NCI-H2029 (cell line): ENCODE data around the gene SHANK3.

ENCODE experiments used
- DNase-seq: peaks from one replicate; lab custom pipeline; 2025; lab: John Stamatoyannopoulos, UW

SHANK3 gene

DNA sequence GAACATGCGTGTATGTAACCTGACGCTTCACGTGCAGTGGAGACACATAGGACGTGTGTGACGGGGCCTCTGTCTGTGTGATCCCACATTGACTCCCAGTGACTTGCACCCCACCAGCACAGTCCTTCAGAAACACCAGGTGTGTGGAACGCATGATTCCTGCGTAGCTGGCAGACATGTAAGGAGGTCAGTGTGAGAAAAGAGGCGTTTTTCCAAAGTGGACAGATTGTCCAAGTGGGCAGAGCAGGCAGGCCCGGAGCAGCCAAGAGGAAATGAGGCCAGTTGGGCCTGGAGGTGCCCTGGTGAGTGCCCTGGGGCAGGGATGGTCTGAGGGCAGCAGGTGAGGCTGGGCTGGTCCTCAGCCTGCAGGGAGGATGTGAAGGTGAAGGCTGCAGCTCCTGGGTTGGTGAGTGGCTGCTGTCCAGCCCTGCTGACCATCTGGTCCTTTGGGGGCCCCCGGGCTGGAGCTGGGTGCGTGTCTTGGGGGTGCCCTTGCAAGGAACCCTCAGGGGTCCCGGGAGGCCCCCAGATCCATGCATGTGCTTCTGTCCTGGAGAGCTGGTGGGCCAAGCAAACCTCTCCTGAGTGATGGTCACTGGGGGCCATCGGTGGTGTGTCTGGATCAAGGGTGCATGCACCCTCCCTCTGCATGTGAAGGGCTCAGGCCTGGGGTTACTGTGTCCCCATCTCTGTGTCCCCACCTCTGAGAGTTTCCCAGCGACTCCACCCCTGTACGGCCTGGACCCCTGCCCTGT, 26.6 kb downstream of the SHANK3 start:
- DNase-seq: no peak

DNA sequence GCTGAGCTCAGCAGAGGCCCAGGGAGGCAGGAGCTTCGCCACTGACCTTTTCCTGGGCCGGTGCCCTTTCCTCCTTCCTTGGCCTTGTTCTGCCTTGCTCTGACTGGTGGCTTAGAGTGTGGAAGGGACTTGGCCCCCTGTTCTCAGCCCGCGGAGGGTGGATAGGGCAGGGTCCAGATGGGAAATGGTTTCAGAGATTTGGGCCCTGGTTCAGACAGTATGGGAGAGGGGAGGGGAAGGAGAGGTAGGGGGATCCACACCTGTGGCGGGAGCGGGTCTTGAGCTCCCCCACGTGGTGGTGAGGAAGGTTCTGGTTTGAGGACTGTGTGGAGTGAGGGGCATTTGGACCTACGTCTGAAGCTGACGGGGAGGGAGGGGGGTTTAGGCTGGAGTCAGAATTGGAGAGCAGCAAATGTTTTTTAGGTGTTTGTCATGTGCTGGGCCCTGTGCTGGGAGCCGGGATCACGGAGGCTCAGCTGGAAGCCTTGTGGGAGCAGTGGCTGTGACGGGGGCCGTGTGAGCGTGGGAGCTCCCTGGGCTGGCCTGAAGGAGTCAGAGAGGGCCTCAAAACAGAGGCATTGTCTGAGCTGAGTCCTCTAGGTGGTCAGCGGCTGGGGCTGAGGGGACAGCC, 27.2 kb downstream of the SHANK3 start:
- DNase-seq: no peak

DNA sequence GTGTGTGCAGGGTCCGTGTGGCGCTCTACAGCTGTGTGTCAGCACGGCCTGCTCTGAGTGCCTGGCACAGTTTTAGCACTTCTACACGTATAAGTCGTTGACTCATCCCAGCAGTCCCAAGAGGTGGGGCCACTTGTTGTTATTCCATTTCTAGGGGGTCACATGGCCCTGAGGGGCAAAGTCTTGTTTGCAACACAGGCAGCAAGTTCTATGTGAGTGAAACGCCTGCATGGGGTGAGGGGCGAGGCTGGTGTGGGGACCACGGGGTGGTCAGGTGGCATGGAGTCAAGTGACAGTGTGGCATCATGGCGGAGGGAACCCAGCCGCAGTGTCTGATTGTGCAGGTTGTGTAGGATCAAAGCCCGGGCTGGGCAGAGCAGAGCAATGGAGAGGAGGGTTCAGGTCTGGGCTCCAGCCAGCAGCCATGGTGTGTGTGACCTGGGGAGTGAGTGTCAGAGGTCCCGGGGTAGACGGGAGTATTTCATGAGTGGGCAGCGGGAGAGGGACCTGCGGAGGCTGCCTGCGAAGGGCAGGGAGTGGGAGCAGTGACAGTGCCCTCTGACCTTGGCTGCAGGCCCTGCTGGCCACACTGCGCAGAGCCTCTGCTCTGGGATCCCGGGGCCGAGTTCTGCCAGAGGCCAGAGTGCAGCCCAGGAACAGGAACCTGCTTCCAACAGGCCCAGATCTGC, 27.9 kb downstream of the SHANK3 start:
- no peak for DNase-seq

DNA sequence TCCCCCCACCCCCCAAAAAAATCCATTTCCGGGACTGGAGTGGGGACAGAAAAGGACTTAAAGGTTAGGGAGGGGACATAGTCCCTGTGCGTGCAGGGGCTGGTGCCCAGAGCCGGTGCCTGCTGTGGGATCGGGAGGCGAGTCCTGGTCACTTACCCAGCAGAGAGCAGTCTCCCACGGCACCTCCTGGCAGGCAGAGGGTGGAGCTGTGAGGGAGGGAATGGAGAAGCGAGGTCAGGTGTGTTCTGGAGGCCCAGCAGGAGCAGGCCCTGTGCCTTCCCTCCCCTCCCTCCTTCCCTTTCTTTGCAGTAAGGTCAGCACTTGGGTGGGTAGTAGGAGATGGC, 28.4 kb downstream of the SHANK3 start:
- no peak for DNase-seq

DNA sequence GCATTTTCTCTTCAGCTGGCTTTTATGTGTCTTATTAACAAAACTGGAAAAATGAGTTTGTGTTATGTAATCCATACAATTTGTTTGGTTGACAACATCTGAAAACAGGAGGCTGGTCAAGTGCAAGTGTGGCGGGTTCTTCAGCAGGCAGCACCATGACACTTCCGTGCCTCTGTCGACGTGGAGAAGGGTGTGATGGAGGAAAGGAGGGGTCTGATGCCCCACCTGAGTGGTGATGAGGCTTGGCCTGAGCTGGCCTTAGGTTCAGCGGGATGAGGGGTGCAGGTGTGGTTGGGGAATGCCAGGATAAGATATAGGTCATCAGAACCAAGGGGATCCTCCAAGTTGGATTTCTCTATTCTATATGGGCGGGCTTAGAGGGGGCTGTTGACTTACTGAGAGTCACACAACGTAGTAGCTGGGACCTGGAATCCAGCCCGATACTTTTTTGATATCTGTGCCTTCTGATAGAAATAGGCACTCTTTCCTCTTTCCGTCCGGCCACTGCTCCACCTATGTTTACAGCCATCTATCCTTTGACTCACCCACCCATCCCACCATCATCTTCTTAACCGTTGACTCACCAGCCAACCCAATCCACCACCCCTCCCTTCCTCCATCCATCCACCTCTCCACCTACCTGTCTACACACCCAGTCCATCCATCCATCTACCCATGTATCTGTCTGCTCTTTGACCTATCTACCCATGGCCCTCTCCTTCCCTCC, 29.0 kb downstream of the SHANK3 start:
- DNase-seq: no peak

DNA sequence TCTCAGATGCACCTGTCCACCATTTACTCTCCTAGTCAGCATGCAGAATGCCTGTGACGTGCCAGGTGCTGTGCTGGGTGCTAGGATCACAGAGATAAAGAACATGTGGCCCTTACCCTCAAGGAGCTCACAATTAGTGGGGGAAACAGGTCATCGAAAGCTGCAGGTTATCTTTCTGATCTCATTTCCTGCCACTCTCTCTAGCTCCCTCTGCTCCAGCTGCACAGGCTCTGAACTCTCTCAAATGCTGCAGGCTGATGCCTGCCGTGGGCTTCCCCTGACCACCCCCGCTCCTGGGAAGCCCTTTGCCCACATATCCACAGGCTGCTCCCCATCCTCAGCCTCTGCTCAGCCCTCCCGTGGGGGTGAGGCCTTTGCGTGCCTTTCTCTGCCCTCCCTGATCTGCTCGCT, 29.6 kb downstream of the SHANK3 start:
- no peak for DNase-seq

DNA sequence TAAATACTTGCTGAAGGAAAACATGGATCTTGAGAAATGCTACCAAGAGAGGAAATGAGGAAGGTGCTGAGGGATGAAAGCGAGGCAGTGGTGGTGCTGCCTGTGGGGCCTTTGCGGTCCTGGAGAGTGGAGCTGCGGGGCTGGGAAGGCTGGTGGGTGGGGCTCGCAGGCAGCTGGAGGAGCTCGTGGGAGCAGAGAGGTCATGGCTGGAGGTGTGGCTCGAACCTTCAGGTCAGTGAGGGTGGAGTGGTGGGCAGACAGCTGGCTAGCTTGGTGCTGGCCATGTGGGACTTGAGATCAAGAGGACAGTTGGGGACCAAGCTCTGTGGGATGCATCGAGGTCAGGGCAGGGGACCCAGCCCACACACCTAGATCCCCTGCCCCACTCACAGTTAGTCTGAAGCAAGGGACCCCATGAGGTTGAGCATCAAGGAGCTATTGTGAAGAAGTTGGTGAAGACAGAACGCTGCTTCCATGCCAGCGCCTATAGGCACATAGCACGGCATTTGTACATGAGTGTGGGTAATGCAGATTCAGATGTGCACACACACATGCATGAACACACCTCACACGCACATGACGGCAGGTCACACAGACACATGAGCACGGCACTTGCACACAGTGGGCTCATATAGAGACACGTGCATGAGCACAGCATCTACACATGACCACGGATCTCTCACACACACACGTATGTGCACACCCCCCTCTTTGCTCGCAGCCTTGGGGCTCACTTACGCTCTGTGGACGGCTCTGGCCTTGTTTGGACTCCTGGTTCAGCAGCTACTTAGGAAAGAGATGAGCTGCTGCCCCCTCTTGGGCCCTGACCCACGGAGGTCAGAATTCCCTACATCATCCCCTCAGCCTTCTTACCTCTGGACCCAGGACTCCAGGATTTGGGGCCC, 30.4 kb downstream of the SHANK3 start:
- no peak for DNase-seq

DNA sequence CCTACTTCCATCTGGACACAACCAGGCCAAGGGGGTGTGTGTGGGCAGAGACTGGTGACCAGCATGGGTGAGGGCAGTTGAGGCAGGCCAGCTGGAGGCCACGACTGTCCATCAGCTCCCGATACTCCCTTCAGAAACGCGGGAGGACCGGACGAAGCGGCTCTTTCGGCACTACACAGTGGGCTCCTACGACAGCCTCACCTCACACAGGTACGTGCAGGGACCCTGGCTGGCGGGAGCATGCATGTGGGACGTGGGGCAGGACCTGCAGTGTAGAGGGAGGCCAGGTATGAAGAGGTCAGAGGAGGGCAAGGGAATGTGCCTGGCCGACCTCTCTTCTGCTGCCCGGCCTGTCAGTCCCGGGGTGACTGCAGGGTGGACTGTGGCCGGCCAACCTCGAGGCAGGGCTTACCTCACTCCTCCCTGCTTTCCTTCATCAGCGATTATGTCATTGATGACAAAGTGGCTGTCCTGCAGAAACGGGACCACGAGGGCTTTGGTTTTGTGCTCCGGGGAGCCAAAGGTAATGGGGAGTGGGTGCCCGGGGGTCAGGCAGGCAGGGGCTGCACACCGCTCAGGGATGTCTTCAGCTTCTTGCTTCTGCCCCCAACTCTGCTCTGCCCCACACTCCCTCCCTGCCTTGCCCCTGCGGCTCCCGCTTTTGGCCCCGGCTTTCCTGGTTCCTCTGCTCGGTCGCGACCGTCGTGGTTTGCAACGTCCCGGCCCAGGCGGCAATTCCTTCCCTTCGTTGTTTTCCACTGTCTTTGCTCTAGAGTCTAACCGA, 31.3 kb downstream of the SHANK3 start:
- DNase-seq: no peak

DNA sequence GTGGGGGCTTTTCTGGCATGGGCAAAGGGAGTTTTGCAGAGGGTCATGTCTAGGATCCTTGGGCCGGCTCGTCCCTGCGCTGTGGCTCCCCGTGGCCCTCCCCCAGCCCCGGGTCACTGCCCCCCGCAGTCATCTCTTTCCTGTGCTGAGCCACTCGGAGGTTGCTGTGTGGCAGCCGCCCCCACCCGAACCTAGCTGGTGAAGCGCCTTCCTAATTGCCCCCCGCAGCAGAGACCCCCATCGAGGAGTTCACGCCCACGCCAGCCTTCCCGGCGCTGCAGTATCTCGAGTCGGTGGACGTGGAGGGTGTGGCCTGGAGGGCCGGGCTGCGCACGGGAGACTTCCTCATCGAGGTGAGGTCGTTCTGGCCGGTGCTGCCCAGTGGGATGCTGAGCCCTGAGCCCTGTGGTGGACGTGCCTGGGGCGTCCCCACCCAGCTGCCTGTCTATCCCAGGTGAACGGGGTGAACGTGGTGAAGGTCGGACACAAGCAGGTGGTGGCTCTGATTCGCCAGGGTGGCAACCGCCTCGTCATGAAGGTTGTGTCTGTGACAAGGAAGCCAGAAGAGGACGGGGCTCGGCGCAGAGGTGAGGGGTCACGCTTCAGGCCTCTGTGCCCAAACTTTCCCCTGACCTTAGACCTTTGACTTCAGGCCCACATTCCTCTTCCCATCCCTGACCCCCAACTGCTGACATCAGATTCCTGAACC, 32.0 kb downstream of the SHANK3 start:
- no peak for DNase-seq

DNA sequence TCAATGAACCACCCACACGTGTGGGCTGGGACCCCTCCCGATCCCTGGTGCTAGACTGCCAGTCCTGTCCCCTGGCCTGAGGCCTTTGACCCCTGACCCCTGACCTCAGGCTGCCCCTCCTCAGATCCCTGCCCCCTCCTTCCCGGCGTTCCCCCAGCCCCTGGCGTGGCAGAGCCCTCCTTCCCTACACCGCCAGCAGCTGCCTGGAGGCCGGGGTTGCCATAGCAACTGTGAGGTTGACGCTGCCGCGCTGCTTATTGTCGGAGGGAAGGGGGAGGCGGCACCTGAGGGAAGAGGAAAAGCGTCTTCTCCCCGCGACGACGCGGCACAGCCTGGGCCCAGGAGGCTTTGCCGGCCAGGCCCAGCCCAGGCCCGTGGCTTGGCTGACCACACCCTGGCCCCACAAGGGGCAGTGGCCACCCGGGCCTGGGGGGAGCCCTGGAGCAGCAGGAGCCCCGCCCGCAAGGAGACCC, 32.6 kb downstream of the SHANK3 start:
- DNase-seq: peak; percentile 84

DNA sequence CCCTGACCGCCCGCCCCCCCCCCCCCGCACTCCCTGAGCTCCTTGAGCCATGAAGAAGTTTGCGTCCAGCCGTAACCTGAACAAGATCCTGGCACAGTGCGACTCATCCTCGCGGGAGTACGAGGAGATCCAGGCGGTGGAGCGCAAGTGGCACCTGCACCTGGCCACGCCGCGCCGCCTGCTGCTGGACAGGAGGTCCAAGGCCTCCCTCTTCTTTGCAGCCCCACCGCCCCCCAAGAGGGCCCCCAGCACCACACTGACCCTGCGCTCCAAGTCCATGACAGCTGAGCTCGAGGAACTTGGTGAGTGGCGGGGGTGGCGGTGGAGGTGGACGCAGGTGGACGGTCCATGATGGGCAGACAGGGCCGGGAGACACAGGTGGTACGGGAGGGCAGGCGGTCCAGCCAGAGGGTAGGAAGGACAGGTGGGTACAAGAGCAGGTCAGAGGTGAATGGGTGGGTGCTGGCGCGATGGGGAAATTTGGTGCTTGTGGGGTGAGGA, 33.3 kb downstream of the SHANK3 start:
- DNase-seq: no peak

DNA sequence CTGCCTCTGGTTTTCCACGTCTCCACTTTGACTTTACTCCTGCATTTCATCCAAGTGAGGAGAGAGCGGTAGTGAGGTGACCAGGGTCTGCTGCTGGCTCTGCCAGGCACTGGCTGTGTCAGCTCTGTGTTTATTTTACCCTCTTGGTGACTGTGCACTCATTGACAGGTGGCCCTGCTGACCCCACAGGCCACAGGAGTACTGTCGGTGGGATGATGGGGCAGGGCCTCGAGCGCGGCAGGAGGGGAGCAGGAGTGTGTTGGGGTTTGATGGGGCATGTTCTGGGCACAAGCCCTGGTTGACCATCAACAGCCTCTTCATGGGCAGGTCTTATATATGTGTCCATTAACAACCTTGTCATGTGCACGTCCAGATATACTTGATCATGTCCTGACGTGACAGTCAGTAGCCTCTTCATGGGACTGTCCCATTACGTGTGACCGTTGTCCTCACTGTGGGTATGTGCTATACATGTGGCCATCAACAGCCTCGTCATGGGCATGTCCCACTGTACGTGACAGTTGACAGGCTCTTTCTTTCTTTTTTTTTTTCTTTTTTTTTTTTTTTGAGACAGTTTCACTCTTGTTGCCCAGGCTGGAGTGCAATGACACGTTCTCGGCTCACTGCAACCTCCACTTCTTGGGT, 34.0 kb downstream of the SHANK3 start:
- DNase-seq: no peak

DNA sequence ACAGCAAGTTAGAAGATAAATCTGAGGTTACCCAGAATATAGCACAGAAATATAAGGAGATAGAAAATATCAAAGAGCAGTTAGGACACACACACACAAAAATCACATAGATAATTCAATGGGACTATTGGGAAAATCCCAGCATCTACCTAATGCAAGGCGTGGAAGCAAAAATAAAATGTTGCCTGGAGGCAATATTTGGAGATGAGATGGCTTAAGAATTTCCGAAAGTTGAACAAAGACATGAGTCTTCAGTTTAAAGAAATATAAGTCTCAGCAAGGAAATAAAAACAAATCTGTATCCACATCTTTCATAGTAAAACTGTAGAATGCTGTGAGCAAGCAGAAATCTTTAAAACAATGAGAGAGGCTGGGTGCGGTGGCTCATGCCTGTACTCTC, 35.9 kb downstream of the SHANK3 start:
- no peak for DNase-seq

DNA sequence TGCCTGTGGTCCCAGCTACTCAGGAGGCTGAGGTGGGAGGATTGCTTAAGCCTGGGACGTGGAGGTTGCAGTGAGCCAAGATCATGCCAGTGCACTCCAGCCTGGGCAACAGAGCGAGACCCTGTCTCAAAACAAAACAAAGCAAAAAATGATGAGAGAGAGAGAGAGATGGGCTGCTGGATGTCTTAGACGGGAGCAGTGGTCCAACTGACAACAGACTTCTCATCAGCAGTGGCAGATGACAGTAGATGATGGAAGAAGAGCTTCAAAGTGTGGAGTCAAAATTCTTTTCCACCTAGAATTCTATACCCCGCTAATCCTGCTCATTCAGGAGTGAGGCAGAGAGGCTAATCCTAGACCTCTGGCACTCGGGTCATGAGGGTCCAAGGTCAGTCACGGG, 36.4 kb downstream of the SHANK3 start:
- no peak for DNase-seq

DNA sequence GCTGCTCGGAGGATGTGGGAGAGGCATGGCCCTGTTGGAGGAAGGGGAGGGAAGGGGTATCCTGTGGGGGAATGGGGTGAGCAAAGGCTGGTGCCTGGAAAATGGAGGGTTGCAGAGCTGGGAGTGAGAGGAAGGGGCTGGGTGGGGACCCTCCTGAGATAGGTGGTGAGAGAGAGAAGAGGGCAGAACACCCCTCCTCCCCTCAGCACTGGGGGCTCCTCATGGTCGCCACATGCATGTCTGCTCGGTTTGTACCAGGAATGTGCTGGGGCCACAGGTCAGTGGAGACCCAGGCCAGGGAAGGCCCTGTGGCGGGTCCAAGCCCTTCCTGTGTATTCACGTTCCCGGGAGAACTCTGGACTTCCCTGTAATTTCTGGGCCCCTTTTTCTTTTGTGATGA, 37.6 kb downstream of the SHANK3 start:
- no peak for DNase-seq

DNA sequence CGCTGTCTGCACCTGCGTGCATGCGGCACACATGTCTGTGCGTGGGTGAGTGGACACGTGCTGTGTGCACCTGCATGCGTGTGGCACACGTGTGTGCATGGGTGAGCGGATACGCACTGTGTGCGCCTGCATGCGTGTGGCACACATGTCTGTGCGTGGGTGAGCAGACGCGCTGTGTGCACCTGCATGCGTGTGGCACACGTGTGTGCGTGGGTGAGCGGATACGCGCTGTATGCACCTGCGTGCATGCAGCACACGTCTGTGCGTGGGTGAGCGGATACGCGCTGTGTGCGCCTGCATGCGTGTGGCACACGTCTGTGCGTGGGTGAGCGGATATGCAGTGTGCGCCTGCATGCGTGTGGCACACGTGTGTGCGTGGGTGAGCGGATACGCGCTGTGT, 38.3 kb downstream of the SHANK3 start:
- DNase-seq: no peak

DNA sequence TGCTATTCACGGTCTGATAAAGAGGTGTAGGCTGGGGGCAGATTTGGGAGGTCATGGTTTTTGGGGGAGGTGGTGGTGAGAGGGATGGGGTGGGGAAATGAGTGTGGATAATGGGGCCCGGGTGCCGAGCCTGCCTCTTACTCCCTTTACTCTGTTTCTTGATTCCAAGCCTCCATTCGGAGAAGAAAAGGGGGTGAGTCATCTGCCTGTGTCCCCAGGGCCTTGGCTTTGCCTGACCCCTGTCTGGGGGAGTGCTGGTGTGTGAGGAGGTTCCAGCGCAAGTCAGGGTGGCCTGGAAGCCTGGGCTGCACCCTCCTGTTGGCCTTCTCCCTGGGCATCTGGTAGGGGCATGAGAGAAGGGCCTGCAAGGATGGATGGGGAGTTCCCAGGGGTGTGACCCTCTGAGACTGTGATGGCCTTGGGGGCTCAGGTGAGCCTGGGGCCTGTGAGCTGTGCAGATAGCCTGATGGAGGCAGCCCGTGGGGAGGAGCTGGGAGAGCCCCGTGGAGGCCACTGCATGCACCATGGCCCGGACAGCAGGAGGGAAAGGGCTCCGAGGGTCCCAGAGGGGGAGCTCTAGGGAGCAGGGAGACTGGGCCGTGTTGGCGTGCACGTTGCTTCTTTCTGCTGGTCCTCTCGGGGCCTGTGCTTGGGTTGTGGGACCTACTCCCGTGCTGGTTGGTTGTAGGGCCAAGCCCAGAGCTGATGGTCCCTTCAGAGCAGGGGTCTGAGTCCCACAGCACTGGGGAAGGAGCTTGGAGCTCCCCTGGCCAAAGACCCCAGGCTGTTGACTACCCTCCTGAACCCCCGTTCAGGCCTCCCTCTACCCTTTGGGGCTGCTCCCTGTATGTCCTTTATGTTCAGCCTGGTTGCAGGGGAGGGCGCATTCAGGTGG, 39.1 kb downstream of the SHANK3 start:
- DNase-seq: no peak

DNA sequence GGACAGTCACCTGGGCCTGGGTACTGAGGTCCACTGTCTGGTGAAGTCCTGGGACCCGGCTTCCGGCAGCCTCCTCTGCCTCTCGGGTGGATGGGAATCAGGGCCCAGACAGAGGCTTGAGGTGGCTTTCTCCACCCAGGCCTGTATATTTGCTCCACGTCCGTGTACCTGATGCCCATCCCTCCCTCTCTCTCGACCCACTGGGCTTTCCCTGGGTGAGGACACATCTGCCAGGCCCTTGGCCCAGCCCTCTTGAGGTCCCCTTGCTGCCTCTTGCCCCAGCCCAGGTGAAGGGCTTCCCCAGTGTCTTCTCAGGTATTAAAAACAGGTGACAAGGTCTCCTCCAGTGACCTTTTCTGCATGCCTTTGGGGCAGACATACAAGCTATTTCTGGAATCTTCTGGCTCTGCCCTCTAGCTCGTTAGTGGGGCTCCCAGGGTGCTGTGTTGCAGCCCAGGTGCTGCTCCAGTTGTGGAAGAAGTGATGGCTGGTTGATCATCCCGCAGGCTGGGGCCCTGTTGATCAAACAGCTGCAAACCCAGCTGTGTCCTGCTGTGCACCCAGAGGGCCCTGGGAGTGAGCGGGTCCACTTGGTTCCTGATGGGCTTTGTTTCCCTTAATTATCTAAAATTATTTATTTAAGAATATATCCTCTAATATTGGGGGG, 39.9 kb downstream of the SHANK3 start:
- DNase-seq: no peak
